GM18517 (cell line): ENCODE data around the gene SLC16A6.
A peak's percentile ranks its signal among the peaks of the same experiment; 100 is the strongest.
"Not testable (repeated sequence)": the region's sequence is repeated elsewhere in the genome, so short reads cannot be mapped to it uniquely, and the experiment has no call there.

Experiments used
- ATAC-seq: cut with Tn5 transposase; IDR thresholded peaks from one replicate; pipeline ENCODE4 v1.9.1; 2021; ENCODE audit warnings: mild to moderate bottlenecking, moderate library complexity; ENCODE audit not compliant: unreplicated experiment

SLC16A6 gene

GRCh38 chr17:68225055-68225454 is 65.9 kb downstream of the SLC16A6 start:
- peak; percentile 51 for ATAC-seq

DNA sequence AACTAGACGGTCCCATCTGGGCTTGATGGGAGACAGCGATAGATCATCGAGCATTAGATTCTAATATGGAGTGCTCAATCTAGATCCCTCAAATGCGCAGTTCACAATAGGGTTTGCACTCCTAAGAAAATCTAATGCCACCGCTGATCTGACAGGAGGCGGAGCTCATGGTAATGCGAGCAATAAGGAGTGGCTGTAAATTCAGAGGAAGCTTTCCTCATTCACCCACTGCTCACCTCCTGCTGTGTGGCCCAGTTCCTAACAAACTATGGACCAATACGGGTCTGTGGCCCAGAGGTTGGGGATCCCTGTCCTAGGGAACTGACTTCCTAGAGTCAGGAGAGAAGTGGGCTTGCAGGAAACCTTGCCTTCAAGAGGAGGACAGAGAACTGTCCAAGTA is 68.3 kb downstream of the SLC16A6 start:
- no peak for ATAC-seq

DNA sequence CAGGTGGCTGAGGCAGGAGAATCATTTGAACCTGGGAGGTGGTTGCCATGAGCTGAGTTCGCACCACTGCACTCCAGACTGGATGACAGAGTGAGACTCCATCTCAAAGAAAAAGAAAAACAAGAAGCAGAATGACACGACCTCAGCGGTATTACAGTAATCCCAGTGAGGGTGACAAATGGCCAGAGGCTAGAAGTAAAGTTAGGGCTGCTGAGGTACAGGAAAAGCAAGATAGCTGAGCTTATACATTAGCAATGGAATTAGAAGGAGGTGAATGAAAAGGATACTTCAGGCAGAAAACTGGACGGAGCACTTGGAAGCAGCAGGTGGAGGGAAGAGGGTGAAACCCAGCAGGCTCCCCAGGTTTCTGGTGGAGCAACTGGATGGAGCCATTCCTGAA is 69.1 kb downstream of the SLC16A6 start:
- no peak for ATAC-seq

GRCh38 chr17:68220786-68221185 is 70.1 kb downstream of the SLC16A6 start:
- not testable (repeated sequence) for ATAC-seq

DNA sequence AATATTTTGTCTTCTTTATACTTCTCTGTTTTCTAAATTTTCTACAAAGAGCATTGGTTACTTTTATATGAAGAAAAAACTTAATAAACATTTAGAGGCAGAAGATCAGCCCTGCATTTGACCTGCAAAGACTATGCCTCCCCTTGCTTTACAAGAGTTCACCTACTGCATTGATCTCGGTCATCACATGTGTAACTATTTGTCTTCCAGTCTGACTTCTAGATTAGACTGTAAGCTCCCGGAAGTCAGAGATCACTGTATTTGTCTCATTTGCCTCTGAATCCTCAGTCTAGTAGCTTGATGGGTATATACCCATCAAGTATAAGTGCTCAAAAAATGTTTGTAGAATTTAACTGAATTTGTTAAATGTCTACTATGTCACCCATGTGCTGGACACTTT is 70.7 kb downstream of the SLC16A6 start:
- not testable (repeated sequence) for ATAC-seq

DNA sequence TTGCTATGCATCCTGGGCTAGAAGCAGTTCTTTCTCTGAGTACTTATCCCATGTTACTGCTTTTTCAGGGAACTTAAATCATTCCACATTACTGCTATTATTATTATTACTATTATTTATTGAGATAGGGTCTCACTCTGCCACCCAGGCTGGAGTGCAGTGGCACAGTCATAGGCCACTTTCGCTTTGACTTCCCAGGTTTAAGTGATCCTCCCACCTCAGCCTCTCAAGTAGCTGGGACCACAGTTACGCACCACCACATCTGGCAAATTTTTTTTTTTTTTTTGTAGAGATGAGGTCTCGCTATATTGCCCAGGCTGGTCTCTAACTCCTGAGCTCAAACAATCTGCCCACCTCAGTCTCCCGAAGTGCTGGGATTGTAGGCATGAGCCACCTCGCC is 71.5 kb downstream of the SLC16A6 start:
- ATAC-seq = not testable (repeated sequence)
